ENCODE measurements around the gene CERT1.
"Not testable (repeated sequence)": the region's sequence is repeated elsewhere in the genome, so short reads cannot be mapped to it uniquely, and the experiment has no call there.

The CERT1 gene

DNA sequence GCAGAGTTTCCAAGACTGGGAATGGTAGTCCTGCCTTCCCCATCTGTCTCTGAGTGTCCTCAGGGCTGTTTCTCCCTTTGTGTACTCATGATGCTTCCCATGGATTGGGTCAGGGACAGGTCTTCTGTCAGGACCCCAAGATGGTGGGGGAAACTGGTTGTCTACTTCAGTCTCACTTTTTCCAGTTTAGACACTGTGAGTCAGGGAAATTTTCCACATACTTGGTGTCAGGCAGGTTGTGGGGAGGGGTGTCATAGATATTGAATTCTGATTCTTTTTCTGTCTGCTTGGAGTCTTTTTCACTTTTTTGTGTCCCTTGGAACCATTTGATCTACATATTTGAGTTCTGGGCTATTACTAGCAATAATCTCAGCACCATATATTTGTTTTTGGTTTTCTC lies 10.6 kb upstream of the CERT1 start:
- DNase-seq = no peak

DNA sequence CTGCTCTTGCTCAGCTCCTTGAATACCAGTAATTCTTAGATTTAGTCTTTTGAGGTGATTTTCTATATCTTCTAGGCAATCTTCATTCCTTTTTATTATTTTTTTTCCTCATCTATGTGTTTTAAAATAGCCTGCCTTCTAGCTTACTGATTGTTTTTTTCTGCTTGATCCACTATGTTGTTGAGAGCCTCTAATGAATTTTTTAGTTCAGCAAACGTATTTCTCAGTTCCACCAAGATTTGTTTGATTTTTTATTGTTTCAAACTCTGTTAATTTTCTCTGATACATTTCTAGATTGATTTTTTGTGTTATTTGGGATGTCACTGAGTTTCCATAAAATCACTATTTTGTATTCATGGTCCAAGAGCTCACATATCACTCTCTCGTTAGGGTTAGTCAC lies 9.8 kb upstream of the CERT1 start:
- DNase-seq = no peak

DNA sequence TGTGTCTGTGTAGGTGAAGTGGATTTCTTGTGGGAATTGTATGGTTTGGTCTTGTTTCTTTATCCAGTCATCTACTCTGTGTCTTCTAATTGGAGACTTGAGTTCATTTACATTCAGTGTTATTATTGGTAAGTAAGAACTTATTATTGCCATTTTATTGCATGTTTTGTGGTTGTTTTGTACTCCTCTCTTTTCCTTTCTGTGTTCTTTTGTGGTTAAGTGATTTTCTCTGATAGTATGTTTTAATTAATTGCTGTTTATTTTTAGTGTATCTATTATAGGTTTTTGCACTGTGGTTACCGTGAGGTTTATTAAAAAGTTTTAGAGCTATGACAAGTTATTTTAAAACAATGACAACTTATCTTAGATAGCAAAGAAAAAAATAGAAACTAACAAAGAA lies 8.3 kb upstream of the CERT1 start:
- no peak for DNase-seq

DNA sequence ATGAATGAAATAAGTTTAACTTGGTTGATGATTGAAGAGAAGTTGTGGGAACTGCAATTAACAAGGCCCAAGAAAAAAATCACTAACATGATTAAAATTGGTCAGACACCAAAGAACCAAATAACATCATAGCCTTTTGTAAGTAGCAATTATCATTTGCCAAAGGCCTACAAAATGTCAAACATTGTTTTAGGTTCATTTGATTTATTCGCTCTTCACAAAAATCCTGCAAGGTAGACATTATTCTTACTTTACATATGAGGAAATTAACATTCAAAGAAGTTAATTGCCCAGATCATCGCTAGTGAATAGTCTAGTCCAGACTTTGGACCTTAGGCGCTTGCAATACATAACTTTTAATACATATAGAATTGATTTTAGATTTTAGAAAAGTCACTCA lies 2.9 kb upstream of the CERT1 start:
- no peak for DNase-seq

DNA sequence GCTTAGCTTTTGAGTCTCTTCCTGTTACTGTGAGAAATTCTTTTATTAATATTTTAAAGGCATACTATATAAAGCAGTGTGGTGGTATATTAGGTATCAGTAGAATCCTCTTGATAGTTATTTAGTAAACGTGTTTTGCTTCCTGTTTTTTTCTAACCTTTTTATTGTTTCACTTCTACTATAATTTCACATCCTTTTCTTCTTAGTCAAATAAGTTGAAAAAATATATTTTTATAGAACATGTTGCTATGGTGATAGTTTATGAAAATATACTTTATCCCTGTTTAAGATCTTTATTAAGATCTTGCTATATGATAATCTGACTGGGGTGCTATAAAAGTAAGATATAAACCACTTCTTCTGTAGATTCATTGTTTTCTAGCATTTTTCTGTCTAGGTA lies 2.4 kb upstream of the CERT1 start:
- no peak for DNase-seq

GRCh38 chr5:75512383-75513074 lies 1.1 kb upstream of the CERT1 start:
- DNase-seq = no peak

GRCh38 chr5:75510836-75511434 lies 494 bp downstream of the CERT1 start:
- DNase-seq = peak; percentile 60

- no peak for DNase-seq
These were observed 1.0 kb downstream of the CERT1 start for GRCh38 chr5:75510417-75510835.

GRCh38 chr5:75509956-75510355 lies 1.5 kb downstream of the CERT1 start:
- DNase-seq = no peak

- DNase-seq = no peak
These were observed 1.9 kb downstream of the CERT1 start for GRCh38 chr5:75509546-75509945.

- no peak for DNase-seq
These were observed 3.6 kb downstream of the CERT1 start for GRCh38 chr5:75507841-75508240.

GRCh38 chr5:75505112-75505511 lies 6.3 kb downstream of the CERT1 start:
- DNase-seq = not testable (repeated sequence)

DNA sequence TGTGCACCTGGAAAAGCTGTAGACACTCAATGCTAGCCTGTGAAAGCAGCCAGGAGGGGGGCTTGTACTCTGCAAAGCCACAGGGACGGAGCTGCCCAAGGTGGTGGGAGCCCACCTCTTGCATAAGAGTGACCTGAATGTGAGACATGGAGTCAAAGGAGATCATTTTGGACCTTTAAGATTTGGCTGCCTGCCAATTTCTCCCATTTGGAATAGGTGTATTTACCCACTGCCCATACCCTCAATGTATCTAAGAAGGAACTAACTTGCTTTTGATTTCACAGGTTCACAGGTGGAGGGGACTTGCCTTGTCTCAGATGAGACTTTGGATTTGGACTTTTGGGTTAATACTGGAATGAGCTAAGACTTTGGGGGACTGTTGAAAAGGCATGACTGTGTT lies 12.6 kb downstream of the CERT1 start:
- DNase-seq = not testable (repeated sequence)

GRCh38 chr5:75498208-75498777 lies 13.1 kb downstream of the CERT1 start:
- no peak for DNase-seq

DNA sequence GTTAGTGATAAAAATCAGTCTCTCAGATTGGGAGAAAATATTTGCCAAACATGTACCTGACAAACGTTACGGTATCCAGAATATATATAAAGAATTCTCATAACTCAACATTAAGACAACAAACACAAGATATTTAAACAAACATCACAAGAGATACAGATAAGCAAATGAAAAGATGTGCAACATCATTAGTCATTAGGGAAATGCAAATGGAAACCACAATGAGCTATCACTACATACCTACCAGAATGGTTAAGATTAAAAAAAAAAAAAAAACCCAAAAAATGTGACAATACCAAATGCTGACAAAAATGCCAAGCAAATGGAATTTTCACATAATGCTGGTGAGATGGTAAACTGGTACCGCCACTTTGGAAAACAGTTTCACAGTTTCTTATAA lies 15.4 kb downstream of the CERT1 start:
- no peak for DNase-seq

DNA sequence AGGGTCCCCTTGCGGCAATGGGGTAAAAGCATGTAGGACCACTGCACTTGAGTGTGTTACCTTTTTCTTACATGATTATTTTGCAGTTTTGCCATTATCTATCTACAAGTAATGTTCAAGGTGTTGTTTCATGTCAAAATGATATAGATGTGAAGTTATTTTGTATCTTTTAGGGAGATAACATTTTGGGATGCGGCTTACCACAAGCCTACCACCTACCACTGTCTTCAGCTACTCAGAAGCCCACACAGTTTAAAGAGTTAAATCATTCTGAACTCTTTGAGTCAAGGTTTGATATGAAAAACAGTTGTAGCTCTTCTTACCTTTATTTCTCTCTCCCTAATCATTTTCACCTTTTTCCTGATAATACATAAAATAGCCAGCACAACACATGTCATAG lies 19.8 kb downstream of the CERT1 start:
- DNase-seq = no peak

- not testable (repeated sequence) for DNase-seq
These were observed 21.6 kb downstream of the CERT1 start for GRCh38 chr5:75489847-75490246.

- DNase-seq = no peak
These were observed 26.8 kb downstream of the CERT1 start for GRCh38 chr5:75484605-75485004.

- no peak for DNase-seq
These were observed 28.9 kb downstream of the CERT1 start for GRCh38 chr5:75482482-75482881.

- DNase-seq = no peak
These were observed 30.4 kb downstream of the CERT1 start for GRCh38 chr5:75481024-75481423.

GRCh38 chr5:75475364-75475763 lies 36.1 kb downstream of the CERT1 start:
- DNase-seq = no peak

DNA sequence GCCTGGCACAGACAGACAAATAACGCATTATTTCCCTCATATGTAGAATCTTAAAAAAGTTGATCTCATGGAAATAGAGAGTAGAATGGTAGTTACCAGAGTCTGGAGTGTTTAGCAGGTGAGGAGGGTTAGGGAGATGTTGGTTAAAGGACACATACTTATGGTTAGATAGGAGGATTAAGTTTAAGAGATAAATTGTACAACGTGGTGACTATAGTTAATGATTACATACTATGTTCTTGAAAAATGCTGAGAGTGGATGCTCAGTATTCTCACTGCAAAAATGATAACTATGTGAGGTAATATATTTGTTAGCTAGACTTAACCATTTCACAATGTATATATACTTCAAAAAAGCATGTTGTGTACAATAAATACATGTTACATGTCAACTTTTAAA lies 38.0 kb downstream of the CERT1 start:
- no peak for DNase-seq

- DNase-seq = no peak
These were observed 38.5 kb downstream of the CERT1 start for GRCh38 chr5:75472973-75473372.

GRCh38 chr5:75471193-75471592 lies 40.2 kb downstream of the CERT1 start:
- DNase-seq = no peak

GRCh38 chr5:75469017-75469416 lies 42.4 kb downstream of the CERT1 start:
- no peak for DNase-seq

Measured in activated naive CD4-positive, alpha-beta T cell treated with Interleukin-2 at 50 U/mL for 16 hours (primary cell).